GM21717 (cell line): ENCODE data around the gene RMDN2.
A peak's percentile ranks its signal among the peaks of the same experiment; 100 is the strongest.

Experiments
- ATAC-seq: cut with Tn5 transposase; IDR thresholded peaks from one replicate; pipeline ENCODE4 v1.9.1; 2021; ENCODE audit warnings: mild to moderate bottlenecking, moderate library complexity; ENCODE audit not compliant: unreplicated experiment

Gene RMDN2, protein sequence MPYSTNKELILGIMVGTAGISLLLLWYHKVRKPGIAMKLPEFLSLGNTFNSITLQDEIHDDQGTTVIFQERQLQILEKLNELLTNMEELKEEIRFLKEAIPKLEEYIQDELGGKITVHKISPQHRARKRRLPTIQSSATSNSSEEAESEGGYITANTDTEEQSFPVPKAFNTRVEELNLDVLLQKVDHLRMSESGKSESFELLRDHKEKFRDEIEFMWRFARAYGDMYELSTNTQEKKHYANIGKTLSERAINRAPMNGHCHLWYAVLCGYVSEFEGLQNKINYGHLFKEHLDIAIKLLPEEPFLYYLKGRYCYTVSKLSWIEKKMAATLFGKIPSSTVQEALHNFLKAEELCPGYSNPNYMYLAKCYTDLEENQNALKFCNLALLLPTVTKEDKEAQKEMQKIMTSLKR

DNA sequence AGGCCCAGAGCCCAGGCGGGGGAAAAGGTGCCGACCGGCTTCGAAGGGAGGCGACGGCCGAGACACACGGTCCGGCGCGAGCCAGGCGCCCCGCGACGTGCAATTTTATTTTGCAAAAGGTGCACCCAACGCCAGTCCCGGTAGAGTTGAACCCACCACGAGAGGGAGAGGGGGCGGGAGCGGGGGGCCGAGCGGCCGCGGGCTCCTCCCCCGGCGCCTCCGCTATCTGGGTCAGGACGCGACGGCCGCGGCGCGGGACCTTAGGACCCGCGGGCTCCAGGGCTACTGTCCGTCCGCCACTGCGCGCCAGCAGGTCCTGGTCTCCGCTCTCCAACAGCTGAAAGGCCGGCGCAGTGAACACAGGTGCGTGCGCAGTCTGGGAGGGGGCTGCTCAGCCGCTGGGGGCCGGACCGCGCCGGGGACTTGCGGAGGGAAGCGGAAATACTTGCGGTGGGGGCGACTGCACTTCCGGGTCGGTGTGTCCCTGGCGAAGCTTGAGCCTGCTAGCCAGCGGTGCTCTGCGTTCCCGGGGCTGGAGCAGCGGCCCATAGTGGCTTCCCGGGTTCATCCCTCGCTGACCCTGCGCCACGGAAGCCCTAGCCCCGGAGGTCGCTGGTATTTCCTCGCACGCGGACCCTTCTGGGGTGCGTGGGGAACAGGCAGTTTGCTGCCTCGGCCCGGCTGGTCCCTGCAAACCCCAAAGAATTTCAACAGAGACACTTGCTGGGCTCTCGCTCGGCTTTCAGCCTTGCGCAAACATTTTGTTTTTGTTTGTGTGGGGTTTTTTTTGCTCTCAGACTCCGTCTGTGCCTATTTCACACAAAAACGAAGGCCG is at the start of gene RMDN2:
Gene RMDN2 (plus strand): TSS at position 225 of the 835 bp plus-strand sequence. CDS start 3,991 bp downstream, outside the sequence.
- peak; percentile 89 for ATAC-seq

DNA sequence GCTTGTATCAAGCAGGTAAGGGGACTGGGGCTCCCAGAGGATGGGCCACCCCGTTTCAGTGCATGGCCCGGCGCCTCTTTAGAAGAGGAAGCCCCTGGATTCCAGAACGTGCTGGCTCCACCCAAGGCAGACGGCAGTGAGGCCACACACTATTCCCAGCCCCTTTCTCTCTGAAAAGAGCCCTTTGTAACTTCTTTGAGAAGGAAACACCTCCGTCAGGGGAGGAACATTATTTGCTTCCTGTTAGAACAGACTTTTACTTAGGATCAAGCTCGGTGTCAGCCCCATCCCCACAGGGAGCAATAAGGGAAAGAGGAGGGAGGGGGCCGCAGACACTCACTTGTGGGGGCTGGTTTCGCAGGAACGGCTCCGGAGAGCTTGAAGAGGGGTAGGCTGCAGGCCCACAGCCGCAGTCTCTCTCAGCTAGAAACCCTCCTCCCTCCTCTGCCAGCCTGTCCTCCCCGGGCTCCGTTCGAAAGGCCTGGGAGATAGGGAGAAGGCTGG is 49.6 kb upstream of the RMDN2 start:
- no peak for ATAC-seq

DNA sequence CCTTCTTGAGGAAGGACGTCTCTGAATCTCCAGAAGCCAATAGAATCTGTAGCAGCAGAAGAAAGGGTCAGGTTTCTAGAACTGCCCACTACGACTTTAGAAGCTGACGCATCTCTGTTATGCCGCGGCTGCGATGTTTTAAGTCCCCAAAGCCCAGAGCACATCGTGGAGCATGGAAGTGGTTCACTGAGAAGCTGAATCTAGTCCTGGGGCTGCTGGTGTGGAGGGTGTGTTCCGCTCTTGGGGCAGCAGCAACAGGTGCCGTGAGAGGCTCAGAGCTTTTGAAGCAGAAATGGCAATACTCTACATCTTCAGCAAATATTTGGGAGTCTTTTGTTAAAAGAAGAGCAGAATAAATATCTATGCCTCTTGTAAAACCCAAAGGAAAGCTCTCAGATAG is 48.9 kb upstream of the RMDN2 start:
- ATAC-seq, result no peak

DNA sequence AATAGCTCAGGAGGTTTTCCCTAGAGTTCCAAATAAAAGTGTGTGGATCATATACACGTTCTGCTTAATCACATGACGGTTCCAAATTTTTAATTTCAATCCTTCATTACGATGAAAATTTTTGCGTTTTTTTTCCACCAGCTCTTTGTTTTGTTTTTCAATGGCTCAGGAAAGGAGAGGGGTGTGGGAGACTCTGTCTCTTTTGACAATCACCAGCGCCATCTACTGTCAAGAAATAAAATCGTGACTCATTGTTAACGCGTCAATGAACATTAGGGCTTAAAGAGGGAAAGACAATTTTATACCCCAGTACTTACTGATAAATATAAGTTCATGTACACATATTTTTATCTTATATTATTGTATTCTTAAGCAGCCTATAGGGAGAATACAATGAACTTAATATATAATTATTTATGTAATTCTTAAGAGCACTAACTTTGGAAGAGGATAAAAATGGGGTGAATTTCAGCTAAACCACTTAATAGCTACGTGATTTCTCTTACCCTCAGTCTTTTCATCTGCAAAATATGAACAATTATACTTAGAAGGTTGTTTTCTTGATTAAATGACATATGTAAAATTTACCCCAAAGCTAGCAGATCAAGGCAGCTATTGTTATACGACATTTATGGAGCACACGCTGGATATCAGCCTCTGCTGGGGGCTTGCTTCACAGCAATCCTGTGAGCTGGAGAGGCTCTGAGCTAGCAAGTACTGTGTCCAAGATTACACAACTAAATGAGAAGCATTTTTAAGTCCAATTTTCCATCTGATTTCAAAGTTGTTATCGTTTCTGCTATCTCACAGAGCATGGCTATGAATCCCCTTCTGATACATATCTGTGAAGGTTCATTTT is 47.4 kb upstream of the RMDN2 start:
- ATAC-seq, result no peak

DNA sequence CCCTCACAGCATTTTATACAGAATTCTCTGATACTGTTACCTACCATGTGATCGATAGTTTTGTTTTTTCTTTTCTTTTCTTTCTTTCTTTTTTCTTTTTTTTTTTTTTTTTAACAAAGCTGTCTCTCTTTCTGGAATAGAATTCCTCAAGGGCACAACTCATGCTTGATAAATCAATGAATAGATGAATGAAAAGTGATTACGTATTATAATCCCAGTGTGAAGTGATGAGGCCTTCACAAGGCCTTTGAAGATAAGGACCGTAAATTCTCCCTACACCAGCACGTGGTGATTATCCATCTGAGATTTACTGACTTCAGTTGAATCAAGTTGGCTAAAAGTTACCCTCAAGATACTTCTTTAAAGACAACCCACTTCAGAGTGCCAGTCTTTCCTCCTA is 46.6 kb upstream of the RMDN2 start:
- ATAC-seq, result no peak

DNA sequence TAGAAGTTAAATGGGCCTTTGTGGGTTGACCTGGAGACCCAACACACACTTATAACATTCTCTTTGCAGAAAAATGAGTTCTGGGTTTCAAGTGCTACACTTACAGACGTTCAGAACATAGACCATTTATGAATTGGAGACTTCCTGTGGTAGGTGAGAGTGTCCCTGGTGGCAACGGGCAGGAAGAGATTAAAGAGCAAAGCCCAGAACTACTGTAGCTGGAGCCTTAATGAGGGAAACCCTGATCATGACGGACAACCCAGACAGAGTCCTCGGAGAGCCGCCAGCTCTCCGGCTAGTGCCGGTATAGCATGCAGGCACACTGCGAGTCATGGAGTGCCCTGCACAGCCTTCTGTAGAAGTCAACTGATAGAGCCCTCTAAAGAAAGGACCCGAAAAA is 44.5 kb upstream of the RMDN2 start:
- no peak for ATAC-seq

DNA sequence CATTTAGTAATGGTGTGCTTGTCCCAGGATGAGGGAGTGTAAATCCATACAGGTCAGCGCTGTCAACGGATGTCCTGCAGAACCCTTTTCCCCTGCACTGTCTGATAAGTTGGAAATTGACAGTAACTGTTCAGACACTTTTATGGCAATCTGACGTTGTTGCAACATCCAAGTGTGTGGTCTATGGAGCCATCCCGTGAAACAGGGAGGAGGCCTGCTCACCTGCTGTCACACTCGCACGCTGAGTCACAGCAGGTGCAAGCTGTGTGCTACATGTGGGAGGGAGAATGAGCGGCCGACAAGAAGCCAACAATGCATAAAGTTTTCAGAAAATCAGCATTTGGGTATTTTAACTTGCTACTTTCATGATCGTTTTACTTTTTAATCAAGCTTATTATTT is 43.7 kb upstream of the RMDN2 start:
- ATAC-seq, result no peak

DNA sequence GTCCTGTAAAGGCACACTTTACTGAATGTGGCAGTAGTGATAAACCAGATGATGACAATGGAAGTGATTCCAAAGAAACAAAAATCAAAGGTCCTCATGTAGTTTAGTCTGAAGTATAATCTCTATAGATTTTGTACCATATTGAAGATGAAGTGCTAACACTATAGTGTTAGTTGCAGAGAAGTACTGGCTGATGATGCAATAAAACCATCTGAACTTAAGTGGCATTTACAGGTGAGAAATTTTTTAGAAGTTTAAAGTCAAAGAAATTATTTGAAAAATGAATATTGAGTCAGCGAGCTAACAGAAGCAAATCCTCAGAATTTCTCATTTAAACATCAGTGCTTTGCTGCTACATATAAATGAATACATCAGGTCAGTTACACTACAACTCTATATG is 43.1 kb upstream of the RMDN2 start:
- ATAC-seq, result no peak

DNA sequence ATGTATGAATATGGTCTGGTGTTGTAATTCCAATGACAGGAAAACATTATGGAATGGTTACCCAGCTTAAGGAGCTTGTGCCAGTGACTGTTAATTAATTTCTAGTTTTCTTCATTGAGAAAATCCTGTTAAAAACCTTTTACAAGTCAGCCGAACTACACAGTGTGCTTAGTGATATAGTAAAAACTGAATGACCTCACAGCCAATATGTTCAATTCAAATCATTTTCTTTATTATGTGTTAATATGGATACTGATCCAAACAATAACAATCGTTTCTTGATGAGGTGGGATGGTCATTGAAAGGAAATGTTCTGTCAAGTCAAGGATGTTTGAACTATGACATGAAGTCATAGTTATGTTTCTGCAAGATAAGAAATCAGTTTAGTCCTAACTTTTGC is 41.6 kb upstream of the RMDN2 start:
- no peak for ATAC-seq

DNA sequence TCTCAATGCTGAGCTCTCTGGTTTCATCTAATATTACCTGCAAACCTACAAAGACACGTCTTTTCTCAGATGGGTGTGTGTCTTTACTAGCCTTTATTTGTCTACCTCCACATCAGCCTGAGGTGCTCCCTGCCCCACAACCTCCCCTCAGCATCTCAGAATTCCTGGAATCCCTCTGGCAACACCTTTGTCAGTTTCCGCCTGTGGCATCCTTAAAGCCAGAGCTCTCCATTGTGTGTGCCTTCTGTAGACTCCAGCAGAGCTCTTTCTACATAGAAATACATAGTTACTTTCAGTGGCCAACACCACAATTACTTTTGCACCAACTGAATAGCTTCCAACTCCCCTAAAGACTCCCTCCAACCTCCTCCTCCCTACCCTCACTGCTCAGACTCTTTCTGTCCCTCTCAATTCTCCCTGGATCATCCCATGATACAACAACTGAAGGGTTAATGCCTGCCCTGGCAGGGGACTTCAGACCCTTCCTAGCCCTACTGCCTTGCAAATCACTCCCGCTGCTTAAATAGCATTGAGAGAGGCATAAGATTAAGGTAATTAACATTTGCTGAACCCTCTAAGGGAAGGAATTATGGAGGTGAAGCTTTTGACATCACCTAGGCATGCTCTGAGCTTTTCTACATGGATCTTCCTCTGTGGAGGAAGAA is 39.6 kb upstream of the RMDN2 start:
- ATAC-seq, result no peak

DNA sequence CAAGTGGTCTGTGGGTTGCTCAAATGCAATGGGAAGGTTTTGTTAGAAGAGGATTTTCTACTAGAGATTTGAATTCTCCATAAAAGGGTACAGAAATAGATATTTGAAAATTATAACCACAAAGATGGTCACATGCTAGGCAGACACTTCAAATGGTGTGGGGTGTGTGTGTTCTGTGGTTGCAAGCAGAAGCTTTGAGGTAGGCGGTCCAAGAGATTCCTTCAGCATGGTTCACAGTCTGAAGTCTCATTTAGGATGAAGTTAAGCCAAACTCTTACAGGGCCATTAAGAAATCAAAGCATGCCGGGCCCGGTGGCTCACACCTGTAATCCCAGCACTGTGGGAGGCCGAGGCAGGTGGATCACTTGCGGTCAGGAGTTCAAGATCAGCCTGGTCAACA is 38.3 kb upstream of the RMDN2 start:
- ATAC-seq, result no peak

DNA sequence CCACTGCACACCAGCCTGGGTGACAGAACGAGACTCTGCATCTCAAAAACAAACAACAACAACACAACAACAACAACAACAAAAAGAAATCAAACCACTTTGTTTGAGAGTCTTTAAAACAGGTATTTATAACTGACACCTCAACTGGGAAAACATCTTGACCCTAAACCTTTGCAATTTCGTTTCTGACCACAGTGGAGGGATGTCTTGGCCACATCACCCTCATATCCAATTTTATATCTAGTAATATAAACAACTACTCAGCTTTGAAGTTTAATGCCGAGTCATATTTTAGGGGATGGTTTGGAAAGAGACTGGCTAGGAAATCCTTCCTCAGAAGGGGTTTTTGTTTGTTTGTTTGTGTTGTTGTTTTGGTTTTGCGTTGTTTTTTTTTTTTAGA is 37.8 kb upstream of the RMDN2 start:
- no peak for ATAC-seq

DNA sequence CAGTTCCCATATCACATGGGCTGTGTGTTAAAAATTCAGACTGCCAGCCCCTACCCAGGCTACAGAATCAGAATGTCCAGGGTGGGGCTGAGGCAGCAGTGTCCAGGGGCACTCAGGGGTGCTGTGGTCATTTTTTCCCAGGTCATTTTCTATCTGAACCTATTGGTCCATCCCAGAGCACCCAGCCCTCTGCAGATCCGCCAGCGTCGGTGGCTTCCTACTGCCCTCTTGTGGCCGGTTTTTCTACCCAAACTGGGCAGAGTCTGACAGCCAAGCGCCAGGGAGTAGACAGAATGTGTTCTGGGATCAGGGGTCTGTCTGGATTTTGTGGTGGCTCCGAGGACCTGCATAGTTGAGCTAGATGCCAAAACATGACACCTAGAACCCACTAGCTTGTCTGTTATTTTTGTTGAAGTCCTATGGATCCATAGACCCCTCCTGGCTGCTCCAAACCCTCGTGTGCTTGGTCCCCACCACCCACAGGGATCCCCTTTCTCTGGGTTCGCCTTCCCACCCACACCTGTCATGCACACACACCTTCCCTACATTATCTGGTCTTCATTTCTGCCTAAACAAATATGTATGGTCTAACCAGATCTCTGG is 34.1 kb upstream of the RMDN2 start:
- ATAC-seq, result no peak

DNA sequence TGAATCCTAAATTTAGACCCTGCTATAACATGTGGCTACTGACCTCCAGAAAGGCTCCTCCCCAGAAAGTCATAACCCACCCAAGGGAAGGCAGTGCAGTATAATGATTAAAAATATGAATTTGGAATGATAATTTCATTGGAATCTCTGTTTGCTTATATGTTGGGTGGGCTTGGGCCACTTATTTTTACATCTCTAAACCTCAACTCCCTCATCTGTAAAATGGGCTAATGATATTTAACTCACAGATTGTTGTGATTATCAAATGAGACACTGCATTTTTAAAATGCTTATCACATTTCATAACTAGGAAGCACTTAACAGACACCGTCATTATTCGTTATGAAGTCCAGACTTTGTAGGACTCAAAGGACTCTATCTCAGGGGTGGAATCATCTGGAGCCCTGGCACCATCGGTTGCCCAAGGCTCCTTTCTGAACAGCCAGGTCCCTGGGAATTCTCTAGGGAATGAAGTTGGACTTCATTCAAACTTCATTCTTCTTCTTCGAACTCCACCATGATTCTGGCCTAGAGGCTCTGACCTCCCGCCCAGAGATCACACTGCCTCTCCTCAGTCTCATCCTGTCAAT is 33.1 kb upstream of the RMDN2 start:
- no peak for ATAC-seq

DNA sequence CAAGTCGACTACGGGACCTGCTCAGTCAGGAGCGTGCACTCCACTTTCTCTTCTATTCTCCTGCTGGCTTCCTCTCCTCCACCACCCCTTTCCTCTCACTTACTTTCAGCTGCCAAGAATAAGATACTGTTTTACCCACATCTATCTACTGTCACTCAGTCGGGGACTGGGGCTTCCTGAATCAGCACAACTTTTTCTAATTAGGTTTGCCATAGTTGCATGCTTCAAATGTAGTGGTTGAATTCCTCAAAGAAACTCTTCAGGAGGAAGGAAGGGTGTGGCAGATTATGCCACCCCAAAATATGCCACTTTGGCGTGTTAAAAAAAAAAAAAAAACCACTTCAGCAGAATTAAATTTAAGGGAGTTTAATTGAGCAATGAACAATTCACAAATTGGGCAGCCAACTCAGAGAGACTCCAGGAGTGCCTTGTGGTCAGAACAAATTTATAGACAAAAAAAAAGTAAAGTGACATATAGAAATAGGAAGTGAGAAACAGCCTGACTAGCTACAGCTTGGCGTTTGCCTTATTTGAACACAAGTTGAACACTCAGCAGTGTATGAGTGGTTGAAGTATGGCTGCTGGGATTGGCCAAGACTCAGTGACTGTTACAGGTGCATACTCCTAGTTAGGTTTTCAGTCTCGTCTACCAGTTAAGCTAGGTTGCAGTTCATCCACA is 32.5 kb upstream of the RMDN2 start:
- peak; percentile 82 for ATAC-seq

DNA sequence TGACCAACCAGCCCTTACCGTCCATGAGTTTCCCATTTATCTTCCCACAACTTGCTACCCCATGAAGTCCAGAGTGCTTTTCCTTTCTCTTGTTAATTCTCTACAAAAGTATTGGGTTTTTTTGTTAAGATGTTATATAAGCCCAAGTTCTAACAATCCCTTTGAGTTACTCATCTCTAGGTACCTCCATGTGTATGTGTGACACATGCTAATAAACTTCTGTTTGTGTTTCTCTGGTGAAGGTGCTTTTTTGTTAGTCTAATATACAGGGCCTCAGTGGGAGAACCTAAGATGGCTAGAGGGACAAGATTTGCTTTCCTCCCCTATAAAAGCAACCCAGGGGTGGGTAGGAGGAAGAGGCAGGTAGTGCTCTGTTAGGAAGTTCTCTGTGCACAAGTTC is 31.8 kb upstream of the RMDN2 start:
- no peak for ATAC-seq

DNA sequence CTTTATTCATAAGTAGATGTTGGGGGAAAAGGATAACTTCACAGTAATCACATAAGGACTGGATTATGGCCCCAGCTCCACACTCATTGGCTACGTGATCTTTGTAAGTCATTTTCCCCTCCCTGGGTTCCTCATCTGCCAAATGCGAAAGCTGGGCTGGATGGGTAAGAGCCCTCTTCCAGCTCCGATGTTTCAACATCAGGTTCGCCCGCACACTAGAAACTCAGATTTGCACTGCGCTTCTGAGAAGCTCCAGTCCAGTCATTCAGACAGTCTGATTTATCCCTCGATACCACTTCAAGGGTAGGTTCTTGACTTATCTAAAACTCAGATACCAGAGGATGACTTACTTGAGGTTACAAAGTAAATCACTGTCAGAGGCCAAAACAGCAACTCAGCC is 31.0 kb upstream of the RMDN2 start:
- ATAC-seq, result no peak

DNA sequence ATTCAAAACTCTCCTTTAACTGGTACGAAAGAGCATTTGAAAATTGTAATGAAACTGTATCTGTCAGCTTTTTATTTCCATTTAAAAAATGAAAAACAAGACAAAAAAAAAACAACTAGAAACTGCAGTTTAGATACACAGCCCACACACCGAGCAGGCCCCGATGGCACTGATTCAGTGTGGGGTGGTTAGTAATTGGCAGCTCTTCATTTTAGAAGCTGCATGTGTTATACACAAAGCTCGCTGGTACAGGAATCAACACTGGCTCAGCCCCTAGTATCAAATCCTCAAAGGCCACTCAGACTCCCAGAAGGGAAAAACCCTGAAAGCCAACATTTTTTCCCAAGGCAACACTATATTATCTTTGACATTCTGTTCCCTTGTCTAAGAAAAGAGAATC is 30.5 kb upstream of the RMDN2 start:
- ATAC-seq, result no peak

DNA sequence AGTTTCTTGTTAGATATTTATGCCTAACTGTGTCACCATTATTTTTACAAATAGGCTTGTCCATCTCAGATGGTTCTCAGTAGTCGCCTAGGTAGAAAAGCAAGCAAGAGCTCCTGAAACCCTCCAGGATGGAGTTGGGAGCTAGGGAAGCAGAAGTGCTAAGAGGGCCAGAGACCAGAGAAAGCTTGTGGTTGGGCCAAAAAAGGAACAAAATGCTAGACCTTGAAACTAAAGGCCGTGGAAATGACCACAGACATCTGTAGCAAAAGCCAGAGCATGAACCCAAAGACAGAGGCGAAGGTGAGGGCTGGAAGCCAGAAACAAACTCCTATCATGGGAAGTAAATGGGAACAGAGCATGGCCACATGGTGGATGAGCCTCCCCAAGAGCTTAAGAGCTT is 29.9 kb upstream of the RMDN2 start:
- no peak for ATAC-seq
